GM19463 (cell line): ENCODE results near the gene TRABD2B.
"Not testable (repeated sequence)": the region's sequence is repeated elsewhere in the genome, so short reads cannot be mapped to it uniquely, and the experiment has no call there.

Source experiments
- ATAC-seq: cut with Tn5 transposase; IDR thresholded peaks from one replicate; pipeline ENCODE4 v1.9.1; 2021; ENCODE audit warnings: mild to moderate bottlenecking, moderate library complexity; ENCODE audit not compliant: unreplicated experiment

The TRABD2B gene

GRCh38 chr1:47970882-47971281, 26.3 kb downstream of the TRABD2B start:
- no peak for ATAC-seq

GRCh38 chr1:47969478-47969877, 27.7 kb downstream of the TRABD2B start:
- no peak for ATAC-seq

GRCh38 chr1:47968556-47968888, 28.7 kb downstream of the TRABD2B start:
- ATAC-seq, result no peak

GRCh38 chr1:47967864-47968555, 29.2 kb downstream of the TRABD2B start:
- no peak for ATAC-seq

GRCh38 chr1:47965816-47966215, 31.4 kb downstream of the TRABD2B start:
- no peak for ATAC-seq

- no peak for ATAC-seq
Observed at GRCh38 chr1:47964636-47965035, 32.5 kb downstream of the TRABD2B start.

GRCh38 chr1:47963568-47964358, 33.4 kb downstream of the TRABD2B start:
- no peak for ATAC-seq

GRCh38 chr1:47962750-47963492, 34.3 kb downstream of the TRABD2B start:
- no peak for ATAC-seq

- ATAC-seq, result not testable (repeated sequence)
Observed at GRCh38 chr1:47961835-47962234, 35.4 kb downstream of the TRABD2B start.

- not testable (repeated sequence) for ATAC-seq
Observed at GRCh38 chr1:47956491-47956890, 40.7 kb downstream of the TRABD2B start.

- ATAC-seq, result no peak
Observed at GRCh38 chr1:47953661-47954060, 43.5 kb downstream of the TRABD2B start.

GRCh38 chr1:47951545-47952235, 45.5 kb downstream of the TRABD2B start:
- ATAC-seq, result no peak

GRCh38 chr1:47951026-47951425, 46.2 kb downstream of the TRABD2B start:
- no peak for ATAC-seq

GRCh38 chr1:47950471-47950870, 46.7 kb downstream of the TRABD2B start:
- no peak for ATAC-seq

- ATAC-seq, result no peak
Observed at GRCh38 chr1:47948126-47948525, 49.1 kb downstream of the TRABD2B start.

- ATAC-seq, result no peak
Observed at GRCh38 chr1:47947531-47947930, 49.7 kb downstream of the TRABD2B start.

GRCh38 chr1:47944561-47944960, 52.6 kb downstream of the TRABD2B start:
- ATAC-seq, result no peak

- no peak for ATAC-seq
Observed at GRCh38 chr1:47942240-47942629, 55.0 kb downstream of the TRABD2B start.

GRCh38 chr1:47941609-47942239, 55.5 kb downstream of the TRABD2B start:
- ATAC-seq, result no peak

GRCh38 chr1:47940779-47941178, 56.4 kb downstream of the TRABD2B start:
- ATAC-seq, result no peak

GRCh38 chr1:47940326-47940725, 56.9 kb downstream of the TRABD2B start:
- ATAC-seq, result no peak
